ENCODE measurements around the gene FANCI.

Gene FANCI

GRCh38 chr15:89363770-89364169, 120.0 kb downstream of the FANCI start:
- DNase-seq, result no peak

DNA sequence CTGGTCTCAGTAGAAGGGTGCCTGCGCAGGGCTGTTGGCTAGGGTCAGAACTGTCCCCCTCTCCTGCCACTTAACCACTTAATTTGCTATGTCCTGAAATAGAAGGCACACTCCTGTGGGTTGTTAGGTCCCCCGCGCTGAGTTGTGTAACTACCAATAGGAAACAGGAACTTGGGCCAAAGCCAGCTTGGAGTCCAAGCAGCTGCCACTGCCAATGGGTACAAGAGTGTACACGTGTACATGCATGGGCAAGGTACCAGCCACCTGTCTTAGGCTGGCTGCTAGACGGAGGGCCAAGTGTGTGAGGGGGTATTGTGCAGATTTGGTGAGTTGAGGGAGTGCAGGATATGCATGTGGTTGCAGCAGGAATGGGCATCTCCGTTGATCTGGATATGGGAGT, 120.6 kb downstream of the FANCI start:
- DNase-seq, result no peak

GRCh38 chr15:89364741-89365450, 121.1 kb downstream of the FANCI start:
- no peak for DNase-seq

GRCh38 chr15:89365462-89366065, 121.8 kb downstream of the FANCI start:
- DNase-seq, result no peak
